T47D (cell line): Measurements from ENCODE around the gene SERPINB11.
"Not testable (repeated sequence)": the region's sequence is repeated elsewhere in the genome, so short reads cannot be mapped to it uniquely, and the experiment has no call there.

Experiments used
- DNase-seq, 2 experiments: peaks; one replicate each; pipeline versions ENCODE4 v3.0.0 to v3.0.0-alpha.2; 2011 to 2012; ENCODE audit warnings: low read depth in 1 of 2, low spot score in 1 of 2
- JUND ChIP-seq: IDR thresholded peaks from 2 replicates; pipeline ENCODE4 v1.6.1; 2012; ENCODE audit warnings: low read depth
- in situ Hi-C: cut with HindIII; loops from 2 replicates; pipeline ENCODE4 v1.10.0; 2016; ENCODE audit warnings: low sequenced_read_pairs, low pct_unique_long_range_greater_than_20kb

SERPINB11 gene

DNA sequence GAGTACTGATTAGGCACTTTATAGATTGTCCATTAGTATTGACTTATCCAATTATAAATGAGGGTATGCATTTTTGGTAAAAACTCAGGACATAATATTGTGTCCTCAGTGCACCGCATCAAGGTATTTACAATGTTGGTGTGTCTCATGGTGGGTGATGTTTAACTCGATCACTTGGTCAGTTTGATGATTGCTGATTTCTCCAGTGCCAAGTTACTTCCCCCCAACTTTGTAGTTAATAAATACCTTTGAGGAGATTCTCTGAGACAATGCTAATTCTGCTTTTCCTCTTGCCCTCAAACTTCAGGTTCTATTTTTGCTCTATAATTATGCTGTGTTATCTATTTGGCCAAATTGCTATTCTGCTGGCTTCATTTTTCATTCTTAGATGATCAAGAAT lies 44.2 kb downstream of the SERPINB11 start:
- in situ Hi-C loops, result no loop called here
- TF ChIP-seq JUND, result no peak
- DNase-seq, result no peak

DNA sequence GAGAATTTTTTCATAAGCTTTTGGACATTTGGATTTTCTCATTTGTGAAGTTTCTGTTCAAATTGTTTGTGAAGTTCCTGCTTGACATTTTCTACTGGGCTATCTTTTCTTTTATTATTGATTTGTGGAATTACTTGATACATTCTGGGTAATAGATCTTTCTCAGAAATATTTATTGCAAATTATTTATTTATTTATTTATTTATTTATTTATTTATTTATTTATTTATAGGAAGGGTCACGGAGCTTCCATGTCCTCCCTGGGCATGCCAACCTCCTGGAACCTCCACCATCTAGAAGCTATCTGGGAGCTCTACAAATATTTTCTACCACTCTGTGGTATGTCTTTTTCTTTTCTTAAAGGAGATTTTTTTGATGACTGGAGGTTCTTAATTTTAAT lies 46.7 kb downstream of the SERPINB11 start:
- no peak for TF ChIP-seq JUND
- DNase-seq, result no peak
- in situ Hi-C loops, result no loop called here

DNA sequence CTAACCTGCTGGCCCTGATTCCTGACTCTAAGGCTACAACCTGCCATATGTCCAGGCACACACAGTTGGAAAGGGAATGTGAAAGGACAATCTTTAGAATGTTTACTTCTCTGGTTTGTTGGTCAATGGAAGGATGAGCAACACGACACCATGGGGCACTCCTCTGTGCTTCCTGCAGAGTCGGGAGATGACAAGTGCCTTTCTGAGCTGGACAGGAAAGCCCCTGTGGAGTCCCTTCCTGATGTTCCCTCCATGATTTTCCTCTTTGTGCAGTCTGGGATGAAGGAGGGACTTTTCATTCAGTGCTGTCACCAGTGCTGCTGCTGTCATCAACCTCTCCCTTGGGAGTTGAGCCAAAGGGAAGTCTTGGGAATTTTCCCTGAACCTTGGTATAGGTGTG lies 49.9 kb downstream of the SERPINB11 start:
- TF ChIP-seq JUND, result no peak
- no peak for DNase-seq
- in situ Hi-C loops, result no loop called here

DNA sequence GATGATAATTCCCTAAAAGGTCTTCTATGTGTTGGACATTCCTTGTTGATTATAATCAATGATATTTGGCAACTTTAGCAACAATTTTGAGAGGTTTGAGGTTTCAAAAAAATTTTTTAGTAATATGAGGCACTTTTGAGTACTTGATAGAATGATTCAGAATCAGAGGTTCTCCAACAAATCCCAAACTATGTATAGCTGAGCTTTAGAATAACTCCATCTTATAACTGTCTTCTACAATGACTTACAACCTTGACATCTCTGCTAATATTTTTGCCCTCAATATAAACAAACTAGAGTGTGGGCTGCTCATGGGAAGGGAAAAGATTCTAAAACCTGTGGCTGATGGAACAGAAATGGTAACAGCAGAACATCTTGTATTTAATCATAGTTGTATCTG lies 50.9 kb downstream of the SERPINB11 start:
- DNase-seq, result no peak
- no peak for TF ChIP-seq JUND
- in situ Hi-C loops, result no loop called here

DNA sequence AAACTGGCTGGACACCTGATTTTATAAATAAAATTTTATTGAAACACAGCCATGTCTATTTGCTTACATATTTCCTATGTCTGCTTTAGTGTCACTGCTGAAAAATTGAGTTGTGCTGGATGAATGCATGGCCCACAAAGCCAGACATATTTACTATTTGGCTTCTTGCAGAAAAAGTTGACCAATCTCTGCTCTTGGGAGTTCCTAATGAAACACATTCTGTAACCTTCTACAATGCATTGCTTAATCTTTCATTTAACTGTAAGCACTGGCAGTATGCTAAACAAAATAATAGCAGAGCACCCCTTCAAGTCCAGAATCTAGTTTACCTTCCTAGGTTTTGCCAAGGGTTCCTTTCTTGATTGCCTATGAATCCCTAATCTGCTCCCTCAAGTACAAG lies 54.8 kb downstream of the SERPINB11 start:
- no peak for TF ChIP-seq JUND
- in situ Hi-C loops, result no loop called here
- no peak for DNase-seq

DNA sequence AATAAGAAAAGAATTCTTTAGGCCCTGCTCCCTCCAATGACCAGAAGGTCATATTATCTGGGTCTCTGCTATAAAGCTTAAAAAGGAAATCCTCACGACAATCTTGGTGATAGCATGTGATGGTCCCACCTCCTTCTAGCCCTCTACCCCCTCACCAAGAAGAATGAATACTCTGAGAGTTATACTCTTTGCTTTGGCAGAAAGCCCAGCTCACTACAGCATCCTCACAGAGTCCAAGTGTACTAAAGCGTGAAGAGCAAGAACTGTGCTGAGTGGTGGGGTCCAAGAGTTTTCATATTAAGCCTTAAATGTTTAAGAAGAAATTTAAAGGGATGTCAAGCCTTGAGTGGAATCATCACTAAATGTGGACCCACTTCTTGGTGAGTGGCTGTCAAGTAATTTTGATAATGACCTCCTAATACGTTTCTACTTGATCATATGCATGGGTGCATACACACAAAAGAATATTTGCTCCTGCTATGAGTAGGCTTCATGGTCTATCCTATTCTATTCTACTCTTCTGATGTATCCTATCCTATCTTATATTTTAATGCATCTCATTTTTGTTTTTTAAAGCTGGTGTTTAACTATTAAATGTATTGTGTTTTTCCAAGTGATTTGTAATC lies 56.0 kb downstream of the SERPINB11 start:
- in situ Hi-C loops, result no loop called here
- DNase-seq, result no peak
- TF ChIP-seq JUND, result no peak

DNA sequence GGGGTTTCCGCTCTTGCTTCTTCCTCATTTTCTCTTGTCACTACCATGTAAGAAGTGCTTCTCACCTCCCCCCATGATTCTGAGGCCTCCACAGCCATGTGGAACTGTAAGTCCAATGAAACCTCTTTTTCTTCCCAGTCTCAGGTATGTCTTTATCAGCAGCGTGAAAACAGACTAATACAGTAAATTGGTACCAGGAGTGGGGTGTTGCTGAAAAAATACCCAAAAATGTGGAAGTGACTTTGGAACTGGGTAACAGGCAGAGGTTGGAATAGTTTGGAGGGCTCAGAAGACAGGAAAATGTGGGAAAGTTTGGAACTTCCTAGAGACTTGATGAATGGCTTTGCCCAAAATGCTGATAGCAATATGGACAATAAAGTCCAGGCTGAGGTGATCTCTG lies 57.0 kb downstream of the SERPINB11 start:
- DNase-seq, in situ Hi-C loops: not testable (repeated sequence)

DNA sequence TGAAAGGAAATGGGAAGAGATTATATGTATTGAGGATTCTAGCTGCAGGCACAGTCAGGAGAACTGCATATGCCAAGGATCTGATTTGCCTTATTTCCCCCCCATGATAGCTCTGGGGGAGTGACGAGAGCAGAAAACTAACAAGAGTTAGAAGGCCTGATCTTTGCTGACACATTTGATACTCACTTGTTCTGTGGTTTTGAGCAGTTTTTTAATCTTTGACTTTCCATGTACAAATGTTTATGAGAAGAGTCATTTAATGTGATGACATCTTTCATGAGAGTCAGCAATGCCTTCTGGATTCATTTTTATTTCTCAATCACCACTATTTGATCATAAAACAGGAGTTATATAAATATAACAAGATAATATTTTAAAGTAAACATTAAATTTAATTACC lies 59.8 kb downstream of the SERPINB11 start:
- in situ Hi-C loops, result no loop called here
- no peak for TF ChIP-seq JUND
- no peak for DNase-seq

DNA sequence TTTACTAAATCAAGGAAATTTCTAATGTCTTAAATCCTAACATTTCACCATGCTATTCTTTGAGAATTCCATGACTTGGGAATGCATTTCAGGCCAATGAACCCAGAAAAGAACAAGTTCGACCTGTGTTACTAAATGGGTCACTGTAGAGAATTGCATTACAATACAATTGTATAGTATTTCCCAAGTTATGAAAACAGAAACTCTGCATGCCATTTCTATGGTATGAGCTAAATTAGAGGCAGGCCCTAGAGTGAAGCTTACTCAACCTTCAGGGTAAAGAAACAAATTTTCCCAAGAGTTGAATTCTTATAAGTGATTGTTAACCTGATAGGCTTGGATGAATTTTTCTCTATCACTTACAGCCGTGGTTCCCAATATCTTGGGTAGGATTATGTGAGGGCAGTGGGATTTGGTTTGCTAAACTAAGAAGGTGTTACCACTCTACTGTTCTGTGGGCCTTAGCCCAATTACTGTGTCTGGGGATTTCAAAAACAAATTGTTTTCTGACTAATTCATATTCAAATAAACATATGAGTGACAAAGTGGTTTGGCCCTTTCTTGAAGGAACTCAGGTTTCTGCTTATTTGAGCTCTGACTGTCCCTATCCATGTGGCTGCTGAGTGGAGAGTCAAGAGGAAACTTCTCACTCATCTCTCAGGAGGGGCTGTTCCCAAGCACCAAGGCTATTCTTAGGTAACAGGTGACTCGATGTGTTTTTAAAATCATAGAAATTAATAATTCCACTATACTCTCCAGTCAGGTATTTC lies 61.3 kb downstream of the SERPINB11 start:
- no peak for DNase-seq
- no peak for TF ChIP-seq JUND
- in situ Hi-C loops, result no loop called here

DNA sequence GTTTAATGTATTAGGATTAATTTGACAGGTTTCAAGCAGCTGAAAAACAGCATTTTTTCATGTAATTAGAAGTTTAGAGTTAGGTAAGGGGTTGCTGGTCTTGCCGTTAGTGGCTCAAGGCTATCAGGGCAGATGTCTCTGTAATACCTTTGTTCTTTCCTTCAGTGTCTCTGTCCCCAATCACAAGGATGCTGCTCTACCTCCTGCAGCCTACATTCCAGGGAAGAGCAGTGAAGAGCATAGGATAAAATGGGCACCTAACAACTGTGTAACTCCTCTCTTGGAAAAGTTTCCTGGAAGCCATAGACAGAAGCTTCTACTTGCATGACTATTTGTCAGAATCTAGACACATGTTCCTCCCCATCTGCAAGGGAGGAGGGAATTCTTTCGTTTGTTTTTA lies 63.1 kb downstream of the SERPINB11 start:
- DNase-seq, result no peak
- in situ Hi-C loops, result no loop called here
- no peak for TF ChIP-seq JUND
